Measurements from ENCODE around the gene PTPRD. TPM values are rescaled to one million over a fixed set of nuclear protein-coding genes. Genes with fewer than 3 reads are reported as not detected.
A peak's percentile ranks its signal among the peaks of the same experiment; 100 is the strongest.

Gene PTPRD
- total RNA-seq, 4 donors from 2014 or later, result 85.8 to 169 (median 135) TPM

DNA sequence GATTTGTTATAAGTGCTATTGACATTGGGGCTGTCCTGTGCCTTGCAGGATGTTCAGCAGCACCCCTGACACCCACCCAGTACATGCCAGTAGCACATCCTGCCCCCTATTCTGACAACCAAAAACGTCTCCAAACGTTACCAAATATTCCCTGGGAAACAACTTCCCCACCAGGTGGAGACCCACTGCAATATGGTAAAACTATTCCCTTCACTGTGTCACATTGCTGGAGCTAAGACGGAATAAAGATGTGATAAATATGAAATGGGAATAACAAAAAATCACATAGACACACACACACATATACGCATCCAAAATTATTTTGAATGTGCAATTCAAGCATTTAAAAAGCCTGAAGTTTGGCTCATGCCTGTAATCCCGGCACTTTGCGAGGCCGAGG is 1939.0 kb downstream of the PTPRD start:
- H3K27ac ChIP-seq, result no peak overlapping the region
- no peak overlapping the region for H3K4me3 ChIP-seq
- no peaks in the 10 kb centered on the region for H3K9me3 ChIP-seq
- H3K4me1 ChIP-seq, result no peaks in the 10 kb centered on the region
- DNase-seq, result no peak
- H3K27me3 ChIP-seq, result no peaks in the 10 kb centered on the region
- TF ChIP-seq, protein P1, sequence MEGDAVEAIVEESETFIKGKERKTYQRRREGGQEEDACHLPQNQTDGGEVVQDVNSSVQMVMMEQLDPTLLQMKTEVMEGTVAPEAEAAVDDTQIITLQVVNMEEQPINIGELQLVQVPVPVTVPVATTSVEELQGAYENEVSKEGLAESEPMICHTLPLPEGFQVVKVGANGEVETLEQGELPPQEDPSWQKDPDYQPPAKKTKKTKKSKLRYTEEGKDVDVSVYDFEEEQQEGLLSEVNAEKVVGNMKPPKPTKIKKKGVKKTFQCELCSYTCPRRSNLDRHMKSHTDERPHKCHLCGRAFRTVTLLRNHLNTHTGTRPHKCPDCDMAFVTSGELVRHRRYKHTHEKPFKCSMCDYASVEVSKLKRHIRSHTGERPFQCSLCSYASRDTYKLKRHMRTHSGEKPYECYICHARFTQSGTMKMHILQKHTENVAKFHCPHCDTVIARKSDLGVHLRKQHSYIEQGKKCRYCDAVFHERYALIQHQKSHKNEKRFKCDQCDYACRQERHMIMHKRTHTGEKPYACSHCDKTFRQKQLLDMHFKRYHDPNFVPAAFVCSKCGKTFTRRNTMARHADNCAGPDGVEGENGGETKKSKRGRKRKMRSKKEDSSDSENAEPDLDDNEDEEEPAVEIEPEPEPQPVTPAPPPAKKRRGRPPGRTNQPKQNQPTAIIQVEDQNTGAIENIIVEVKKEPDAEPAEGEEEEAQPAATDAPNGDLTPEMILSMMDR (IDR thresholded peaks at IDR 0.05), result no peak
- TF ChIP-seq POLR2A (IDR thresholded peaks at IDR 0.05), result no peak
- no peaks in the 10 kb centered on the region for H3K36me3 ChIP-seq

DNA sequence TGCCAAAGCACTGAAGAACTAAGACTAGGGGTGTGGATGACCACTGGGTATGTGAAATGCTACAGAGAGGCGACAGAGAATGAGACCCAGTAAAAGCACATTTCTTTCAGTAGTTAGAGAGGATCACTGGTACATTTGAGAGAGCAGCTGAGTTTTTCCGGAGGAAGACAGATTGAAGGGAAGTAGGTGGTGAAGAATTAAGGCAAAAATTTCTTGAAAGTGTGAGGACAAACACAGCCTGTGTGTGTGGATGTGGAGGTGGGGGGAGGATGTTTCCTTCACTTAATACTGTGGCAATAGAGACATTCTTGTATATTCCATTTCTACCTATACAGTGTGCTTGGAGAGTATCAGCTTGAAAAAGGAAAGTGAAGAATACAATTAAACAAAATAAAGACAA is 1942.1 kb downstream of the PTPRD start:
- no peak for DNase-seq
- no peaks in the 10 kb centered on the region for H3K9me3 ChIP-seq
- H3K4me1 ChIP-seq, result no peaks in the 10 kb centered on the region
- no peak overlapping the region for H3K27ac ChIP-seq
- TF ChIP-seq, protein P1 (IDR thresholded peaks at IDR 0.05), result no peak
- TF ChIP-seq POLR2A (IDR thresholded peaks at IDR 0.05), result no peak
- H3K27me3 ChIP-seq, result no peaks in the 10 kb centered on the region
- no peak overlapping the region for H3K4me3 ChIP-seq
- no peaks in the 10 kb centered on the region for H3K36me3 ChIP-seq

DNA sequence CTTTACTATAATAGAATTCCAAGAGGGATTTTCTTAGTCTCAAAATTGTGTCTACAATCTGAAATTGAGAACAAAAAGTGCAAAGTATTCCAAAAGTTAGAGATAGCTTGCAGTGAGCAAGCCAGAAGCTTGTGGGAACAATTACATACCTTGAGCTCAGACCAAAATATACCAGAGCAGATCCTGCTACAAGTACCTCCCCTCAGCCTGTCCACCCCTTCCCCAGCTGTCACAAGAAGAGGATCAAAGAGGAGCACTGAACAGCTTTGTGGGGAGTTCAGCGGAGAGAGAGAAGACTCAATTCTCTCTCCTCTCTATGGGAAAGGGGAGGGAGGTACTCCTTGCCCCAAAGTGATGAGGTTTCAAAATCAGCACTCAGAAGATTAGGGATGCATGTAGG is 1944.1 kb downstream of the PTPRD start:
- H3K4me3 ChIP-seq, result no peak overlapping the region
- no peak for TF ChIP-seq POLR2A (IDR thresholded peaks at IDR 0.05)
- TF ChIP-seq, protein P1 (IDR thresholded peaks at IDR 0.05), result no peak
- no peaks in the 10 kb centered on the region for H3K9me3 ChIP-seq
- H3K36me3 ChIP-seq, result no peaks in the 10 kb centered on the region
- no peaks in the 10 kb centered on the region for H3K4me1 ChIP-seq
- no peak overlapping the region for H3K27ac ChIP-seq
- no peak for DNase-seq
- no peaks in the 10 kb centered on the region for H3K27me3 ChIP-seq

DNA sequence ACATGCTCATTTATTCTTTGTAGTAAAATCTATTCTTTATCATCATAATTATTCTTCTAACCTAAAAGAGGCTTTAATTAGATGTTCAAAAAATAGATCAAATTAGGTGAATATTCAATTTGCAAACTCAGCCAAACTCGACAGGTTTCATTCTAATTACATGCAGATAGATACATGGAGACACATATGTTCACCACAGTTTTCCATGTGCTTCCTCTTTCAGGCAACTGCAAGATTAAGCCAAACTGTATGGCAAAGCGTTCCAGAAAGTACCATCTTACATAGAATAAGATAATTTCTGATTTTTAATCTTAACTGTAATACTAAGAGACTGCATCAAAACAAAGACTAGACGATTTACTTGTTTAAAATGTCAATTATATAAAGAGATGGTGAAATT is 1944.6 kb downstream of the PTPRD start:
- TF ChIP-seq, protein P1 (IDR thresholded peaks at IDR 0.05), result no peak
- no peak for TF ChIP-seq POLR2A (IDR thresholded peaks at IDR 0.05)
- H3K4me3 ChIP-seq, result no peak overlapping the region
- no peaks in the 10 kb centered on the region for H3K27me3 ChIP-seq
- no peaks in the 10 kb centered on the region for H3K4me1 ChIP-seq
- no peak for DNase-seq
- H3K27ac ChIP-seq, result no peak overlapping the region
- H3K9me3 ChIP-seq, result no peaks in the 10 kb centered on the region
- no peaks in the 10 kb centered on the region for H3K36me3 ChIP-seq

DNA sequence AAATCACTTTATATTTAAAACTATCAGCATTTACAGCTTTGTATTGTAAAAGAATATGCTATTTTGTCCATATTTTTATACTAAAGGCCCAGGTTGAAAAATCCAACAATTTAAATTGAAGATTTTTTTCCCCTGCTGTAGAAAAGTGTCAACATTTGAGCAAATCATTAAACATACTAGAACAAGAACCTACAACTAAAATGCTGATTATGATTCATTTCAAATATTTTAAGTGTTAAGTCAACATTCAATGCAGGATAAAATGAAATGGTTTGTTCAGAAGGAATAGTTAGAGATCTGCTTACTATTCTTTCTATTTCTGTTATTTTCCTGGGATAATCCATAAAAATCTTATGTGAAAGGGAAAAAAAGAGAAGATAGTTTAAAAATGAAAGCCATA is 1946.7 kb downstream of the PTPRD start:
- H3K4me1 ChIP-seq, result no peaks in the 10 kb centered on the region
- TF ChIP-seq, protein P1 (IDR thresholded peaks at IDR 0.05), result no peak
- TF ChIP-seq POLR2A (IDR thresholded peaks at IDR 0.05), result no peak
- no peak overlapping the region for H3K27ac ChIP-seq
- no peaks in the 10 kb centered on the region for H3K27me3 ChIP-seq
- H3K36me3 ChIP-seq, result no peaks in the 10 kb centered on the region
- no peaks in the 10 kb centered on the region for H3K9me3 ChIP-seq
- DNase-seq, result no peak
- H3K4me3 ChIP-seq, result no peak overlapping the region

DNA sequence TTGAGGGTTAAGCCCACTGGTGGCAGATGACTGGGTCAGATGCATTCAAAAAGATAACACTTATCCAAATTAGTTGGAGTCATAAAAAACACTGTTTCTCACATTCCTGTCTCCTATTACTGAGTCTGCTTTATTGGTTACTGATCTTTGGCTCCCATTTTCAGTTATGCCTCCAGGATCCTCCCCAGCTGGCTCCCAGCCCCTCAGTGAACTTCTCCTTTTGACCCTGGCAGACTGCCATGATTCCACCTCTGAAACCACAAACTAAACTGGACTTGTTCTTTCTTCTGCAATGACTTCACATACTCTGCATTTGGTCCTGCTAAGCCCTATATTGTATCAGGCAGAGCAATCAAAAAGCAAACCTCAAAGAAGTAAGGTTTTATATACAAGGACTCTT is 1952.4 kb downstream of the PTPRD start:
- DNase-seq, result peak in 1 of 3 donors; percentile 57
- TF ChIP-seq POLR2A (IDR thresholded peaks at IDR 0.05), result no peak
- TF ChIP-seq, protein P1 (IDR thresholded peaks at IDR 0.05), result no peak
- Histone ChIP-seq H3K27me3 (no peaks in the 10 kb centered on the region), H3K4me1 (no peaks in the 10 kb centered on the region), H3K4me3 (no peak overlapping the region), H3K36me3 (no peaks in the 10 kb centered on the region), H3K9me3 (no peaks in the 10 kb centered on the region), H3K27ac (no peak overlapping the region)

All from Peyer's patch (tissue), 4 donors.